GM21423 (cell line): ENCODE data around the gene TDRKH.

Experiments used
- ATAC-seq: cut with Tn5 transposase; IDR thresholded peaks from one replicate; pipeline ENCODE4 v1.9.1; 2021; ENCODE audit warnings: mild to moderate bottlenecking, moderate library complexity; ENCODE audit not compliant: unreplicated experiment

TDRKH gene

GRCh38 chr1:151823175-151823574, 32.9 kb upstream of the TDRKH start:
- ATAC-seq: no peak

- no peak for ATAC-seq
Observed at GRCh38 chr1:151822404-151822803, 32.1 kb upstream of the TDRKH start.

GRCh38 chr1:151820940-151821339, 30.6 kb upstream of the TDRKH start:
- no peak for ATAC-seq

- ATAC-seq: no peak
Observed at GRCh38 chr1:151819976-151820623, 29.8 kb upstream of the TDRKH start.

GRCh38 chr1:151819227-151819835, 29.0 kb upstream of the TDRKH start:
- no peak for ATAC-seq

GRCh38 chr1:151817353-151817730, 27.0 kb upstream of the TDRKH start:
- ATAC-seq: no peak

- no peak for ATAC-seq
Observed at GRCh38 chr1:151816548-151817352, 26.4 kb upstream of the TDRKH start.

- no peak for ATAC-seq
Observed at GRCh38 chr1:151815716-151816327, 25.5 kb upstream of the TDRKH start.

- no peak for ATAC-seq
Observed at GRCh38 chr1:151814971-151815545, 24.8 kb upstream of the TDRKH start.

- ATAC-seq: no peak
Observed at GRCh38 chr1:151814426-151814825, 24.1 kb upstream of the TDRKH start.

- no peak for ATAC-seq
Observed at GRCh38 chr1:151813271-151813977, 23.1 kb upstream of the TDRKH start.

- ATAC-seq: no peak
Observed at GRCh38 chr1:151811181-151811580, 20.9 kb upstream of the TDRKH start.

- no peak for ATAC-seq
Observed at GRCh38 chr1:151809985-151810556, 19.8 kb upstream of the TDRKH start.

- no peak for ATAC-seq
Observed at GRCh38 chr1:151809290-151809984, 19.1 kb upstream of the TDRKH start.

GRCh38 chr1:151807766-151808165, 17.5 kb upstream of the TDRKH start:
- ATAC-seq: no peak

- no peak for ATAC-seq
Observed at GRCh38 chr1:151807131-151807530, 16.8 kb upstream of the TDRKH start.

- no peak for ATAC-seq
Observed at GRCh38 chr1:151806170-151806569, 15.9 kb upstream of the TDRKH start.

GRCh38 chr1:151805066-151805820, 14.9 kb upstream of the TDRKH start, which contains the start of gene LINGO4:
LINGO4 (minus strand) TSS chr1:151805419; CDS start chr1:151802704, 2,715 bp downstream.
- ATAC-seq: no peak

GRCh38 chr1:151803915-151804314, 13.6 kb upstream of the TDRKH start:
- no peak for ATAC-seq
